AML-193 (cell line): ENCODE measurements around the gene ZDHHC14.

Source experiments
- DNase-seq, 2 experiments: peaks; one replicate each; lab custom pipeline; 2025; lab: John Stamatoyannopoulos, UW

Gene ZDHHC14

DNA sequence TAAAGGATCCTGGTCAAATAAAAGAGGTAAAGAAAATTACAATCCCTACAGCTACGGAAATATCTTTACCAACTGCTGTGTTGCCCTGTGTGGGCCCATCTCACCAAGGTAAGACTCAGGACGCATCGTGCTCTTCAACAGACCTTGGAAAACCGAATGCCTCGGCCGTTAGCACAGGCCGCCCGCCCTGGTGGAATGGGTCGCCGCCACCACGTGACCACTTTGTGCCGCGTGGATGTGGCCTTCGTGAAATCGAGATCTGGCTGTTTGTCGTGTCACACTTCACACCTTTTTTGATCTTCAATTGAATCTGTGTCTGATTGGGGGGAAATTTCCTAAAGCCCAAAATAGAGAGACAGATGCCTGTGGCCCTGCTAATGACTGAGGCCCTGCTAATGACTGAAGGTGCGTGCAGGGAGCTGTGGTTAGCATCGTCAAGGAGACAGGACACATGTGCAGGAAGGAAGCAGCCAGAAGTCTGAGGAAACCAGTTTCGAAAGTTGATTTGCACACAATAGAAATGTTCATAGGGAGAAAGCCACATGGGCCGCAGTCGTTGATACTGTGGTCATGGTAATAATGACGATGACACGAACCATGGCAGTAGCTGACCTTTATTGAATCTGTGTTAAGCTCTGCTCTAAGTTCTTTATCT, 266.4 kb downstream of the ZDHHC14 start:
- peak; percentile 99 for DNase-seq

DNA sequence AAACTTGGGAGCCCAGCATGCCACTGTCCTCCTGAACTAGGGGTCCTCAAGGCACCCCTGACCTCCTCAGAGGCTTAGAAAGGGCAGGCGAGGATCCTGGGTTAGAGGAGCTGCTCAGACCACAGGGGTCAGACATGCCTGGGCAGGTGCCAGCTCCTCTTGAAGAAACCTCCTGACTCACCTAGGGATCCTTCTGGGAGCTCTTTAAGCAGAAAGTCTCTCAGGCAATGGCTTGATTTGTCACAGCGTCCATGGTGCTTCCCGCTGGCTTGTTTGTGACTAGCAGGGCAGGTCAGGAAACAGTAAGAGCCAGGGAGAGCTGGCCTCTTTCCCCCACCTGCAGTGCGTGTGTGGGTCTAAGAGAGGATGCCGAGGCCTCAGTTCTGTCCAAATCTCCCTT, 267.6 kb downstream of the ZDHHC14 start:
- DNase-seq, result no peak

DNA sequence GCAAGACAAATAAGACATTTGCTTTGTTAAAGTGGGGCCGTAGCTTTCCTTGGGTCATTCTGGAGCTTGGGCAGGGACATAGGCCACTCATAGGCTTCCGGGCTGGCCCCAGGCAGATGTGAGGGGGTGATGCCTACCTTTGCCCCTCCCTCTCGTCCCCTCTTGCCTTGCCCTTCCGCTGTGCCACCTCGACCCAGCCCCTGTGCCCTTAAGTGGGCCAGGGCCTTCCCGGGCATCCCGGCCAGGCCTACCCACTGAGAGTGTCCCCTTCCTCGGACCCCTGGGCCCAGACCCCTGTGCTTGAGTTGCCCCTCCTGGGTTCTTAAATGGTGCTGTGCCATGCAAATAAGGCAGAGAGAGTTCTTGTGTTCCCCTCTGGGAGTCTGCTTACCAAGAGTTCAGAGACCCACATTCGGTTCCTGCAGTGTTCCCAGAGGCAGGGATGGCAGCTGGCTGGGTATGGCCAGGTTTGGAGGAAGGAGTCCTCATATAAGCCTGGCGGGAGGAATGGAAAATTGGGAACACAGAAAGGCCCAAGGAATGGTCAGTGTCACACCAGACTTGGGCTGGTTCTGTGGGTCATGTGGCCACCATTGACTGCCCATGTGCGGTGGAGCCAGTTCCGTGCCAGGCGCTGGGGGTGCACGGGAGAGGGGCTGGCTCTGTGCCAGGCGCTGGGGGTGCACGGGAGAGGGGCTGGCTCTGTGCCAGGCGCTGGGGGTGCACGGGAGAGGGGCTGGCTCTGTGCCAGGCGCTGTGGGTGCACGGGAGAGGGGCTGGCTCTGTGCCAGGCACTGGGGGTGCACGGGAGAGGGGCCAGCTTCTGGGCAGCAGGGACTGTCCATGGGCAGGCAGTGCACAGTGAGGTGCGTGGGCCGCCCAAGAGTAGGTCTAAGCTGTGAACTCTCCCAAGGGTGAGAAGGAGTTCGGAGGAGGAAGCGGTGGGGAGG, 268.6 kb downstream of the ZDHHC14 start:
- DNase-seq, result no peak

DNA sequence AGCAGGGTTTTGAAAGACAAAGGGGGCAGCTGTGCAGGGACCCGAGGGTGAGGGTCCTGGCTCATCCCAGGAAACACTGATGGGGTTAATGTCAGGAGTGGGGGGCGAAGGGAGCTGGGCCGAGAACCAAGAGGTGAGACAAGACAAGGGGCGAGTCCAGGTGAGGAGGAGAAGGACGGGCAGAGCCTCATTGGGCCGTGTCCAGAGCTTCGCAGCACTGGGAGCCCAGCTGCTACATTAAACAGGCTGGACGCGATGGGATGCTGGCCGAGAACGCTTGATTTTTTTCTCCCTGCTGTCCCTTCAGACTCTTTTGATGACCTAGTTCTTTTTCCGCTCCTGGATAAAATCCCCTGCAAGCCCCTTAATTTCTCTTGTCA, 269.3 kb downstream of the ZDHHC14 start:
- no peak for DNase-seq

DNA sequence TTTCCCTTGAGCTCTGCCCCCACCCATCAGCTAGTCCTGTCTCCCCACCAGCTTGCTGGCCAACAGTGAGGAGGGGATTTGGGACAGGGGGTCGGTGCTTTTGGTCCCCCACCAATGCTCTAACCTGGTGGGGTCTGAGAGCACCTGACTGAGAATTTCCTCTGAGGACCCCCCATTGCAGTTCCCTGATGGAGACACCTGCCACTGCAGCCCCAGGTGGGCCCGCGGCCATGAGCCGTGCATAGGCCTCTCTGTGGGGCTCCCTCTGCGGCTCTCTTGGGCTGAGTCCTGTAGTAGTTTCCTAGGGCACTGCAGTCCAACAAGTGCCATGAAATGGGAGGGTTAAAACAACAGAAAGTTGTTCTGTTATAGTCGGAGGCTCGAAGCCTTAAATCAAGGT, 269.8 kb downstream of the ZDHHC14 start:
- no peak for DNase-seq

DNA sequence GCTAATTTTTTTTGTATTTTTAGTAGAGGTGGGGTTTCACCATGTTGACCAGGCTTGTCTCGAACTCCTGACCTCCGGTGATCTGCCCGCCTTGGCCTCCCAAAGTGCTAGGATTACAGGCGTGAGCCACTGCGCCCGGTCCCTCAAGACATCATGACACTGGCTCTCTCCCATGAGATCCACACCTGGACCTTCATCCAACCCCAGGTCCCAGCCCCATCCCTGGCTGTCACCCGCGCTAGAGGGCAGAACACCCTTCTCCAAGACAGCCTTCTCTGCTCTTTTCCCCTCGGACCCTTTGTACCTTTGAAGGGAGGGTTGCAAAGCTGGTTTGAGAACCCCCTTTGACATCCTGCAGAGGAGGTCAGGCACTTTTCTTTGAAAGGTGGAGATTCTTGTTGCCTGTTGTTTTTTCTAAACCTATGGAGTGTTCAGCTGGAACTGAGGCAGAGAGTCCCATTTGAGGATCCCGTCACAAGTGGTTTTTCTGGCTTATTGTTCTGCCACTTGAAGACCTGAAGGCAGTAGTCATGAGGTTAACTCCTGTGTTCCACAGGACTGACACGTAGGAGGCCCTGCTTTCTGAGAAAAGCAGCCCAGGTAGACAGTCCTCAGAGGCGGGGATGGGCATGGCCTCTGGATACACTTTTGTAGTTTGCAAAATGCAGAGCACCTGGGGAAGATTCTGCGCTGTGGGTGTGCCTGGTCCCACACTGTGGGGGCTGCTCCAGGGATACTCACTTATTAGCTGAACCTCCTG, 270.9 kb downstream of the ZDHHC14 start:
- no peak for DNase-seq

DNA sequence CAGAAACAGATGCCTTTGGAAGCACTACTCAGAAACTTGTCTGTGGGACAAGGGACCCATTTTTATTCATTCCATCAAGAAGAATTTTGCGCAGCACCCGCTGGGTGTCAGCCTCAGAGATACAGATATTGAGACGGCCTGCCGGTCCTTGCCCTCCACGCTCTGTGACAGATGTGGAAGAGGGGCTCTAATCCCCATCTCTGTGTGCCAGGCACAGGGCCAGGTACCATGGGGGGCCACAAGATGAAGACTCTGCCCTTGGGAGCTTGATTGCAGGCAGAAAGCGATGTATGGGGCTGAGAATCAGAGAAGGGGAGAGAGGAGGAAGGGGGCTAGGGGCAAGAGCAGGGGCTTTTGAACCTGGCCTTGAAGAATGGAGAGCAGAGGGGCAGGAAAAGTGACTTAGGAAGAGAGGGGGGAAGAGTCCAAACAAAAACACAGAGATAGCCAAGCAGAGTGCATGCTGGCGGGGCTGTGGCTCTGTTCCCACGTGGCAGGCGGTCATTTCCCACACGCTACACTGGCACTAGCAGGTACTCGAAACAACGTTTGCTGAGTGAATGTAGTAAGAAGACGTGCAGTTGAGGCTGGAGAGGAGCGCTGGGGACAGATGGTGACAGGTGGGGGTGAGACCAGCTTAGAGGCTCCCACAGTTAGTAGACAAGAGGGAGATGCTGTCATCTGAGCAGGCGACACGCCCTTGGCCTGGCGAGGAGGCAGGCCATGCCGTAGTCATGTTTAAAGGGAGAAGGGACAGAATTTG, 271.8 kb downstream of the ZDHHC14 start:
- no peak for DNase-seq

DNA sequence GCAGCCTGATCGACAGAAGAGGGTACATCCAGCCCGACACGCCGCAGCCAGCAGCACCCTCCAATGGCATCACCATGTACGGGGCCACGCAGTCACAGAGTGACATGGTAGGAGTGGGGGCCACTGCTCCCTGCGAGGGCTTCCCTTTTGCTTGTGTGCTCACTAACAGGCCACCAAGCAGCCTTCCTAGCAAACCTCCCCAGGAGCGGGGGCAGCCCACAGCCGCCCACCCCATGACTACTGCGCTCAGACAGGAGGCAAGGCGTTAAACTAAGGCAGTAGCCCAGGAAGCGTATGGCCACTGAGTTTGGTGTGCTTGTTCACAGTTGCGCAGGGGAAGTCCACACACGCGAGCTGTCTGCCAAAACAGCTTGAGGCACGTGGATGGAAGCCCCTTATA, 272.5 kb downstream of the ZDHHC14 start:
- DNase-seq, result no peak

DNA sequence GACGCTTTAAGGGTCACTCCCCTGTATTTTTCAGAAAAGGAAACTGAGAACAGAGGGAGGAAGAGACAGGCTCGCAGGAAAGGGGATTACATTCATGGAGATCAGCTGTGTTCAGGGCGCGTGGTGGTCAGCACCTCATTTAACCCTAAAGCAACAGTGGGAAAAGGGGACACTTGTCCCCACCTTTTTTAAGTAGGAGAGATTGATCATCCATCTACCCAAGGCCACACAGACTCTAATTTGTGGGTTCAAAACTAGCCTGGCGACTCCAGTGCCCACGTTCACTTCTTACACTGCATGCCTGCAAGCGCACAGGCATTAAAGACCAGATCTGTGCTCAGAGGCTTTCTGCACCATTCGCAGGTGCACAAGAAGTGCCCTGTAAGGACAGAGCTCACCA, 274.1 kb downstream of the ZDHHC14 start:
- no peak for DNase-seq

DNA sequence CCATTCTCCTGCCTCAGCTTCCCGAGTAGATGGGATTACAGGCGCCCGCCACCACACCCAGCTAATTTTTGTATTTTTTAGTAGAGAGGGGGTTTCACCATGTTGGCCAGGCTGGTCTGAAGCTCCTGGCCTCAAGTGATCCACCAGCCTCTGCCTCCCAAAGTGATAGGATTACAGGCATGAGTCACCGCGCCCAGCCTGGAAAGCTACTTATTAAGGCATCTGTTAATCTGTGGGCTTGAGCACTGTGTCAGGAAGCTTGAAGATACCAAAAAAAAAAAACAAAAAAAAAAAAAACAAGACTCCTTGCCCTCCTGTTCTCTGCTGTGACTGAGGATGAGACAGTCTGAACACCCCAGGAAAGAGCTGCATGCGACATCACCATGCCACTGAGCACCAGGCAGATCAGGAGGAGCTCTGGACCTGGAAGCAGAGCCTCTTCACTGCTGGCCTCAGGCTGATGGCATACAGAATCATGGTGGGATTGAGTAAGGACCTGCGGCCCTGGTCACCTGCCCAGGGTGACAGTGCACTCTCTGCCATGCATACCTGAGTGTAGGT, 275.5 kb downstream of the ZDHHC14 start:
- DNase-seq, result no peak

DNA sequence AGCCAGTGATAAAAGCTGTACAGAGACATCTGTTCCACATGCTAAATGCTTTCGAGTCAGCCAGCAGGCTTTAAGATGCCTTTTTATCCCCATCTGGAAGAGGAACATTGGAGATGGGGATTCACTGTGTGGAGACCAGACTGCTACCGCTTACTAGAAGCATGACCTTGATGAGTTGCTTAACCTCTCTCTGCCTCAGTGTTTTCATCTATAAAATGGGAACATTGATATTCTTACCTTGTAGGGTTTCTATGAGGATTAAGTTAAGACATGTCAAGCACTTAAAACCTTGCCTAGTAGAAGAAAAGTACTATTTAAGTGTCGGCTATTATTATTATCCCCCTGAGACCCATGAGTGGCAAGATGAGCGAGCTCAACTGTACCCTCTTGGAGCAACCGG, 276.8 kb downstream of the ZDHHC14 start:
- no peak for DNase-seq

DNA sequence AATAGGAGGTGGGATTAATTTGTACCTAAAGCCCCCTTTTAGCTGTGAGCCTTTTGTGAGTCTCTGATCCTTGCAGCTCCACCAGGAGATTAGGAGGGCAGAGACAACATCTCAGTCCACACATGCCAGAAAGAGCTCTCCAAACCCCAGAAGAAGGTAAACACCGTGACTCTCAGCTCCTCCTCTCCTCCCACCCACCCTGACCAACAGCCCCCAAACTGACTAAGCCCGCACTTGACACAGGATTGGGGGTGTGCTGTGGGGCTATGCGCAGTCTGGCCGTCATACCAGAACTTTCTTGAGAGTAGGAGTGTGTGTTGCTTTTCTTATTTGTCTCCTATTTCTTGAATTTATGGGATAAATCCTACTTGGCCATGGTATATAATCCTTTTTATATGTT, 277.3 kb downstream of the ZDHHC14 start:
- no peak for DNase-seq

DNA sequence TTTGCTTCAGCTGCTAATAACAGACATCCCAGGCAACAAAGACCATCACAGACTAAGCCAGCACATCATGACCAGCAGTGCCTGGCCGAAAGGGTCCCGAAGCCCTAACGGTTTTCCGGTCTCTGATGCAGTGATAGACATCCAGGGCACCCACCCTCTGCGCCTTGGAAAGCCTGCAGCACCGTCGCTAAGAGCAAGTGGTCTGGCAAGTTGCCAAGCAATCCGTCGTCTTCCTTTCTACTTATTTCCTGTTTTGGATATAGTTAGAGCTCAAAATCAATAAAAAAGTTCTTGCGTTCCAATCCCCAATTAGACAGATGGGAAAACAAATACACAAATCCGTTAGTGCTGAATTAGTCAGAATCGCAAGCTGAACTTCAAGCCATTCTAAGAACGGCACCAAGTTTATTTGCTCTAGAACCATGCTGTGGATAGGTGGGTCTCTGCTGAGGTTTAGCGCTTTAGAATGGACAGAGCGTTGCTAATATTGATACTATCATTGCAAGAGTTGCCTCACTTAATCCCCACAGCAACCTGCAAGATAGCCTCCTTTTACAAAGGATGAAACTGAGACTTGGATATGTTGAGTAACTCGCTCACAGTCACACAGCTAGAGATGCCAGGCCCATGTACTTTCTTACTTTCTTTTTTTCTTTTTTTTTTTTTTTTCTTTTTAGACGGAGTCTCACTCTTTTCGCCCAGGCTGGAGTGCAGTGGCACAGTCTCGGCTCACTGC, 278.7 kb downstream of the ZDHHC14 start:
- no peak for DNase-seq

DNA sequence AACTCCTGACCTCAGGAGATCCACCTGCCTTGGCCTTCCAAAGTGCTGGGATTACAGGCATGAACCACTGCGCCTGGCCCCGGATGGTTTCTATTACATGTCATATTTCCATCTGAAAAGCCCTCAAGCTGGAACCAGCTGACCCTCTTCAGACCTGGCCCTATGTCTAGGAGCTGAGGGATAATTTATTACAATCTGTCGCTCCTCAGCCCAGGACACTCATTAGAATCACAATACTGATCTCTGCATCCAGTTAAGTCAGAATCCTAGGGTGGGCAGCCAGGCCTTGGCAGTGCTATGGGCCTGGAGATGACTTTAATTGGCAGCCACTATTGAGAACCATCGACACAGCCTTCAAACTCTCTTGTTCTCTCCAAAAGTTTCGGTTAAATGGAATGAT, 279.4 kb downstream of the ZDHHC14 start:
- DNase-seq, result no peak

DNA sequence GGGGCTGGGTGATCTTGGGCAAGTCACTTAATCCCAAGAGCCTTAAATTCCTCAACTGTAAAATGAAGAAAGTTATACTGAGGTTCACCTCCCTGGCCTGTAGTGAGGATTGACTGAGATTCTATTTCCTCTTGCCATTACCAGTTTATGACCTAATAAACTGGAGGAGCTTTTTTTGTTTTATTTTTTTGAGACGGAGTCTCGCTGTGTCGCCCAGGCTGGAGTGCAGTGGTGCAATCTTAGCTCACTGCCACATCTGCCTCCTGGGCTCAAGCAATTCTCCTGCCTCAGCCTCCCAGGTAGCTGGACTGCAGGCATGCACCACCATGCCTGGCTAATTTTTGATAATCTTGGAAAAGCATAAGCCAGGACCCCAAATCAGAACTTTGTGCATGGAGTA, 280.7 kb downstream of the ZDHHC14 start:
- DNase-seq, result no peak

DNA sequence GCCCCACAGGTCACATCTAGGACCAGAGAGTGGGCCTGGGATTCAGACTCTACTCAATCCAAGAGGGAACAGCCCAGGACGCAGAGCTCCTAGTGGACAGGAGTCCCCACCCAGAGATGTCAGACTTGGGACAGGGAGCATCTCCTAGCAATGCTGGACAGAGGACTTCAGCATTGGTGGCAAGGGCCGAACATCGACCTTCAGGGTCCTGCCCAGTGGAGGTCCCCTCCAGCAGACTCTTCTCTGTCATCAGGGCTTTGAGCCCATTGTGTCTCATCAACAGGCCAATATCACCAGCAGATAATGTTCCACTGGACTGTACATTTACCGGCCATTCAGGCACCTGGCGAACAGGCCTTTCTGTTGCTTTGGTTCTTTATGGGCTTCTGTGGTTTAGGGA, 282.3 kb downstream of the ZDHHC14 start:
- no peak for DNase-seq

DNA sequence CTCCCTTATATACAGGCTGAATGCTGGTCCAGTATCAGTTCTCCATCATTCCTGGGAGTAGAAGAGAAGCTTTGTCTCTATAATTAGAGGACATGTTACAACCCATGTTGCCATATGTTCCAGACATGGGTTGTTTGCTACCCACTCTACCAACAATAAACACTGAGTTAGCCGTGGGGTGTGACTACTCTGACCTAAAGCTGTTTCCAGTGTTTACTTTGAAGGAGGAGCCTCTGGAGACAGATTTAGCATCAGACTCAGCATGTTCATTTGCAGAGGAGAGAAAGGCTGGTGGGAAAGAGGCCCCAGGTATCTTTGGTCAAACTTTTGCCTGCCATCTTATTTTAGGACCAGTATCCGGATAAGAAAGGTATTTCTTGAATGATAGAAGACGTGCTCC, 284.2 kb downstream of the ZDHHC14 start:
- no peak for DNase-seq

DNA sequence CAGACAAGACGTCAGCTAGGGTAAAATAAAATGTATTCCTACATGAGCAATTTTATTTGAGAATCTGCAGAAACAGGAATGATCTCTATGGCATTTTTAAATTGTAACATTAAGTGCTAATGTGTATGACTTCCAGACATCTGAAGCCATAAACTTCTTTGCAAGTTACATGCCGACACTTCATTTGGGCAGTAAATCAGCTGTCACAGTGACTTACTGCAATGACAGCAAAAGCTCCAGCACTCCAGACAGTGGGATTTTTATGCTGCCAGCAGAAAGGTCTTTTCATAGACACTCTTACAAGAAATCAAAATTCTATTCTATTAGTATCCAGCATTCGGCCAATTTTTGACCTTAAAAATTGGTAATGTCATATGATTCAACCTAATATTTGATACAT, 285.7 kb downstream of the ZDHHC14 start:
- DNase-seq, result no peak

DNA sequence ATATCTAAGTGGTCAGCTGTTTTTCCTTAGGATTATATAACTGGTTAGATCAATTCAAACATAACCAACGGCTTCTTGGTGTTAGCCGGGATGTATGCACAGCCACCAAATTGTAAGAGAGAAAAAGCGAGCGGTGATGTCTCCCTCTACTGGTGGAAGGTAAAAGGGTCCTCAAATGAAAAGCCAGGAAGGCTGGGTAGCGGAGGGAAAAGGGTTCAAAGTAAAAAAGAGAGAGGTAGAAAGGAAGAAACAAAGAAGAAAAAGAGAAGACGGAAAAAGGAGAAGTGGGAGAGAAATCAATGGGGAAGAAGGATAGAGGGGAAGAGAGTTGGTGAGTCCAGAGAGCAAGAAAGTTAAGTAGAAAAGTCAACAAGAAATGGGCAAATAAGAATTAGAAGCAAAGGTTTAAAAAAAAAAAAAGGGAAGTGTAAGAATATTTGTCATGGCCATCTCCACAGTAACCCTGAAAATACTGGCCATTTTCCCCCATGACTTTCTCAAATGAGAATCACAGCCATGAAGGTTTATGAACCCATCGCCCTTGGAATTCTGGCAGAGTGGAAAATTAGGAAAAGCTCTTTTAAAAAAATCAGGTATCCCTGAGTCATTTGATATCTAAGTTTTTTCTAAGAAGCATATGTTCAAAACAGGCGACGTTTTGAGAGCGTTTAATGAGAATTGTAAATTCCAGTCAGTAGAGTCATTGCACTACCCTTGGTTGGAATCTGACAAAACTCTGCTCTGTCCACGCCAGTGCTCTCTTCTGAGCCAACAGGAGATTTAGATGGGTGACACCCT, 286.4 kb downstream of the ZDHHC14 start:
- peak; percentile 92 to 97 for DNase-seq

DNA sequence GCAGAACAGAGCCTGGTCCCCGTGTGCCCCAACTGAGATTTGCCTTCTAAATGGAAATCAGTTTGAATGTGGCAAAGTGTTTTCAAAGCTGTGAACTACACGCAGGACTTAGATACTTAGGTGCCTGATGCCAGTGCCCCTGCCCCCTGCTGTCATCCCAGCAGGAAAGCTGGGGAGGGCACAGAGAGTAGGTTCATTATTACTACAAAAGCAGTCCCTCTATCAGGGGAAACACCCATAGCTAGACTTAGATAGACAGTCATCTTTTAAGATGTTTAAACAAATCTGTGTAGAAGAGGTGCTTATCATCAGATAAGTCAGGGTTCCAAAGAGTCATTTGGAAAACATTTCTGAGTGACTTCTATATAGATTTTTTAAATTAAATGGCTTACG, 287.0 kb downstream of the ZDHHC14 start:
- no peak for DNase-seq
